Cardiac muscle cell (in vitro differentiated cells and primary cell): Measurements from ENCODE around the gene KRTCAP2. TPM values are rescaled to one million over a fixed set of nuclear protein-coding genes. Genes with fewer than 3 reads are reported as not detected.
"Not testable (repeated sequence)": the region's sequence is repeated elsewhere in the genome, so short reads cannot be mapped to it uniquely, and the experiment has no call there.

Experiments used
- DNase-seq, 2 donors: peaks; one replicate each; pipeline versions ENCODE4 v3.0.0 to v3.0.0-alpha.2; 2010 to 2017; ENCODE audit warnings: low read depth in 1 of 2, low spot score in 1 of 2
- H3K27ac ChIP-seq: fragments of 200-600 bp; sonication (generic); 2 replicates; pipeline ENCODE4 v1.5.1; 2016
- H3K27me3 ChIP-seq: fragments of 200-600 bp; sonication (generic); 2 replicates; pipeline ENCODE4 v1.6.0; 2016; ENCODE audit warnings: control low read depth
- H3K36me3 ChIP-seq: fragments of 200-600 bp; sonication (generic); 2 replicates; pipeline ENCODE4 v1.5.1; 2016; ENCODE audit warnings: control low read depth
- H3K4me1 ChIP-seq: fragments of 200-600 bp; sonication (generic); 2 replicates; pipeline ENCODE4 v1.8.1; 2017; ENCODE audit warnings: low read depth, mild to moderate bottlenecking, mixed run types
- H3K4me3 ChIP-seq: fragments of 200-600 bp; sonication (generic); 2 replicates; pipeline ENCODE4 v1.5.1; 2016; ENCODE audit warnings: mild to moderate bottlenecking
- H3K9me3 ChIP-seq: fragments of 200-600 bp; sonication (generic); 2 replicates; pipeline ENCODE4 v1.5.1; 2017; ENCODE audit warnings: low read depth, mild to moderate bottlenecking, control low read depth
- CTCF ChIP-seq: IDR thresholded peaks from 2 replicates; pipeline ENCODE4 v1.5.1; 2012; ENCODE audit warnings: low read depth, mild to moderate bottlenecking, low read length
- polyA plus RNA-seq: library from polyadenylated mRNA; unstranded; fragments of >200 nt; fragmentation: Nextera tagmentation; extraction: Ambion mirVana; gene quantifications from 2 replicates; pipeline ENCODE4 v1.2.1, GENCODE V29; 2016
- total RNA-seq: library from RNA; depleted of rRNA; stranded (reverse); fragments of >200 nt; gene quantifications from 2 replicates; pipeline ENCODE4 v1.2.3, GENCODE V29; 2016

KRTCAP2 gene
- total and polyA plus RNA-seq, 2 experiments from 2014 or later, result 122 to 428 TPM

GRCh38 chr1:155171836-155172731 lies 1.0 kb downstream of the KRTCAP2 start:
- TF ChIP-seq CTCF, result no peak

GRCh38 chr1:155170806-155171205 lies 2.3 kb downstream of the KRTCAP2 start:
- no peak overlapping the region for H3K27ac ChIP-seq
- DNase-seq, result no peak

More at GRCh38 chr1:155171836-155172731, 1.0 kb downstream of the KRTCAP2 start:
- H3K4me1 ChIP-seq, result peaks cover 5% of the 10 kb centered on the region
- peak overlapping the region; percentile 87 for H3K27ac ChIP-seq
- no peaks in the 10 kb centered on the region for H3K9me3 ChIP-seq
- no peak for DNase-seq
- H3K27me3 ChIP-seq, result peaks cover 6% of the 10 kb centered on the region
- peaks cover 3% of the 10 kb centered on the region for H3K36me3 ChIP-seq
- H3K4me3 ChIP-seq, result peak overlapping the region; percentile 74

GRCh38 chr1:155170101-155170785 lies 2.9 kb downstream of the KRTCAP2 start:
- no peak overlapping the region for H3K4me3 ChIP-seq
- H3K9me3 ChIP-seq, result no peaks in the 10 kb centered on the region
- peaks cover 6% of the 10 kb centered on the region for H3K27me3 ChIP-seq
- H3K36me3 ChIP-seq, result peaks cover 3% of the 10 kb centered on the region
- H3K4me1 ChIP-seq, result peaks cover 5% of the 10 kb centered on the region
- no peak for DNase-seq
- no peak overlapping the region for H3K27ac ChIP-seq
- TF ChIP-seq CTCF, result no peak

More at GRCh38 chr1:155170806-155171205, 2.3 kb downstream of the KRTCAP2 start:
- Histone ChIP-seq H3K27me3 (peaks cover 6% of the 10 kb centered on the region), H3K4me3 (no peak overlapping the region), H3K9me3 (no peaks in the 10 kb centered on the region), H3K4me1 (peaks cover 5% of the 10 kb centered on the region), H3K36me3 (peaks cover 3% of the 10 kb centered on the region)
- no peak for TF ChIP-seq CTCF

- TF ChIP-seq CTCF, result no peak
- Histone ChIP-seq H3K4me3 (no peak overlapping the region), H3K36me3 (peaks cover 3% of the 10 kb centered on the region), H3K27me3 (peaks cover 5% of the 10 kb centered on the region), H3K27ac (no peak overlapping the region), H3K4me1 (peaks cover 5% of the 10 kb centered on the region), H3K9me3 (no peaks in the 10 kb centered on the region)
- DNase-seq, result no peak
These were observed 3.6 kb downstream of the KRTCAP2 start for GRCh38 chr1:155169541-155169940.

- DNase-seq, result no peak
- Histone ChIP-seq H3K36me3 (peaks cover 3% of the 10 kb centered on the region), H3K9me3 (no peaks in the 10 kb centered on the region), H3K4me3 (no peak overlapping the region), H3K27ac (no peak overlapping the region), H3K27me3 (no peaks in the 10 kb centered on the region), H3K4me1 (peaks cover 5% of the 10 kb centered on the region)
- no peak for TF ChIP-seq CTCF
These were observed 4.5 kb downstream of the KRTCAP2 start for GRCh38 chr1:155168456-155169210.

- H3K27me3 ChIP-seq, H3K27ac ChIP-seq, H3K9me3 ChIP-seq, H3K4me1 ChIP-seq, H3K36me3 ChIP-seq, H3K4me3 ChIP-seq, DNase-seq: not testable (repeated sequence)
These were observed 5.0 kb downstream of the KRTCAP2 start for GRCh38 chr1:155168105-155168445.
